Upper lobe of left lung (tissue), 4 donors: Measurements from ENCODE around the gene CNDP2.

Experiments used
- CTCF ChIP-seq, 6 experiments: fragments of 450-650 bp in 4 of 6; fragments of 200-600 bp in 2 of 6; sonication (generic) in 2 of 6; IDR thresholded peaks; one replicate each; pipeline ENCODE4 v1.5.1; 2016 to 2019; ENCODE audit warnings: antibody characterized with exemption in 6 of 6
- EP300 ChIP-seq, 4 donors: sonication (generic); formaldehyde crosslinking; IDR thresholded peaks; one replicate each; pipeline ENCODE4 v1.5.1; 2017; ENCODE audit warnings: antibody characterized with exemption in 4 of 4, control low read depth in 2 of 4
- POLR2A ChIP-seq, 4 donors: fragments of 450-650 bp; IDR thresholded peaks; one replicate each; pipeline ENCODE4 v1.5.1; 2016 to 2017; ENCODE audit warnings: antibody characterized with exemption in 4 of 4, mild to moderate bottlenecking in 2 of 4
- POLR2AphosphoS5 ChIP-seq, 2 donors: sonication (generic); formaldehyde crosslinking; IDR thresholded peaks; one replicate each; pipeline ENCODE4 v1.5.1; 2017; ENCODE audit warnings: antibody characterized with exemption in 2 of 2

- TF ChIP-seq CTCF (IDR thresholded peaks at IDR 0.05) (no peak), POLR2A (IDR thresholded peaks at IDR 0.05) (no peak), POLR2AphosphoS5 (IDR thresholded peaks at IDR 0.05) (no peak), EP300 (IDR thresholded peaks at IDR 0.05) (no peak)
Observed at GRCh38 chr18:74522635-74523548, 26.7 kb downstream of the CNDP2 start.
